Omental fat pad (tissue), 4 donors: ENCODE measurements around the gene PXDN. TPM values are rescaled to one million over a fixed set of nuclear protein-coding genes. Genes with fewer than 3 reads are reported as not detected.

ENCODE experiments used
- ATAC-seq: fragments of 150-250 bp; one replicate; pipeline ENCODE4 v1.9.1; 2016; ENCODE audit warnings: mild to moderate bottlenecking, moderate library complexity; ENCODE audit not compliant: low FRiP score
- DNase-seq: peaks from one replicate; pipeline ENCODE4 v3.0.0-alpha.2; 2019; ENCODE audit warnings: low spot score
- CTCF ChIP-seq, 3 donors: fragments of 450-650 bp; IDR thresholded peaks; one replicate each; pipeline ENCODE4 v1.5.1; 2016 to 2017; ENCODE audit warnings: antibody characterized with exemption in 3 of 3, mild to moderate bottlenecking in 3 of 3, moderate library complexity in 2 of 3
- total RNA-seq, 4 donors: library from RNA; depleted of rRNA; stranded (reverse); fragments of >200 nt; gene quantifications; one replicate each; pipeline ENCODE4 v1.1.0, GENCODE V29; 2016

The PXDN gene
- total RNA-seq, 4 donors from 2014 or later = 81.2 to 228 (median 112) TPM

DNA sequence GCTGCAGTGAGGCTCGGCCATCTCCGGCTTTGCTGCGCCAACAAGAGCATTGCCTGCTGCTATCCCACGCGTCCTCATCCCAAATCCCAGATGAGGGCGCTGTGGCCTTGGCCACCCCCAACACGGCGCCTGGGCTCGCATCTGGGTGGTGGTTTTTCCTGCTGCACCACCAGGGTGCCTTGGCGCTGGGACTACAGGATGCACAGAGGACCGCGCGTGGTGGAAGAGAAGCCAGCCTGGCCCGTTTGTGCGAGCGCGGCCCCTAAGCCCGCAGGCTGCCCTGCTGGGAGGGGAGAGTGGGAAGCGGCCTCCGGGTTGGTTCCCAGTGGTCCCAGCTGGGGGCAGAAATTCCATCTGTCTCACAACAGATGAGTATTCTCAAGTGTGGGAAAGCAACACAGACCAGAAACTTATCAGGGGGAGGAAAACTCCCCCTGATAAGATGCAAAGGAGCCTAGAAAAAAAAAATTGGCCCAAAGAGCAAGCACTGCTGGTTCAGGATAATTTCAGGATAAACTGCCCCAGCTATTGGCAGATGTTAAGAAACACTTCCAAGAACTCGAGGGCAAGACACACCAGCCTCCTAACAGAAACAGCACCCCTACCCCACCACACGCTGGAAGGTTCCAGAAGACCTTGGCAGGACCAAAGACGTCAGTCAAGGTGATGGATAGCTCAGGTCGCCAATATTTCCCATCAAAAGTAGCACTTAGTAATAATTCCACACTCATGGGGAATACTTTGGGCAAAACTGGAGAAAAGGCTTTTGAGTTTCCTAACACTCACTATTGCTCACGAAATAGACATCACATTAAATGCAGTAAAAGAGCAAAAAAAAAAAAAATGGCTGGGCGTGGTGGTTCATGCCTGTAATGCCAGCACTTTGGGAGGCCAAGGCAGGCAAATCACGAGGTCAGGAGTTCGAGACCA is 152.1 kb downstream of the PXDN start:
- DNase-seq = no peak
- peak in 1 of 3 donors; percentile 61 for TF ChIP-seq CTCF (IDR thresholded peaks at IDR 0.05)
- ATAC-seq = peak; percentile 80

- DNase-seq (no peak), ATAC-seq (peak; percentile 0)
- TF ChIP-seq CTCF (IDR thresholded peaks at IDR 0.05) = no peak
Observed at GRCh38 chr2:1591461-1591770, 152.9 kb downstream of the PXDN start.

GRCh38 chr2:1590596-1591460 is 153.5 kb downstream of the PXDN start:
- no peak for TF ChIP-seq CTCF (IDR thresholded peaks at IDR 0.05)
- DNase-seq (no peak), ATAC-seq (no peak)

DNA sequence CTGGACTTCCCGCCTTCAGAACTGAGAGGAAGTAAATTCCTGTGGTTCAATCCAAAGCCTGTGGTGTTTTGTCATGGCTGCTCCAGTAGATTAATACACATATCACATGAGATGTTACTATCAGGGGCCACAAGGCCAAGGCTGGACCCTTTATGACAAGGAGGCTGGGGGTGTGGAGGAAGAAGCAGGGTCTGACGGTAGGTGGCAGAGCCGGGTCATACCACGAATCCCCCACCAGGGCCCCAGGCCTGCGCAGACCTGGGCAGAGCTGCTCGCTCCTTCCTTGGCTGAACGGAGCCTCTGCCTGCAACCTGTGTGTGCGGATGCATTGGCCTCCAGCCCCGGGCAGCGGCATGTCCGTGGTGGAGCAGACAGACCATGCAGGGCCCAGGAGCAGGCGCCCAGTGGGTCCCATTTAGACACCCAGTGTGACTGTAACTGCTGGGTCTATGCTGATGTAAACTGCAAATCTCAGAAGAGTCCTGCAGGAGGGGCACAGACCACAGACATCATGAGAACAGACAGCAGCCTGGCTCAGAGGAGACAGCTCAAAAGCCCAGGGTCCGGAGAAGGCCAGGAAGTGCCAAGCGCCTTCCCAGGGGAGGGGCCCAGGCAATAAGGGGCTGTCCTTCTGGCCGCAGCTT is 155.2 kb downstream of the PXDN start:
- TF ChIP-seq CTCF (IDR thresholded peaks at IDR 0.05) = no peak
- DNase-seq = no peak
- ATAC-seq = no peak

DNA sequence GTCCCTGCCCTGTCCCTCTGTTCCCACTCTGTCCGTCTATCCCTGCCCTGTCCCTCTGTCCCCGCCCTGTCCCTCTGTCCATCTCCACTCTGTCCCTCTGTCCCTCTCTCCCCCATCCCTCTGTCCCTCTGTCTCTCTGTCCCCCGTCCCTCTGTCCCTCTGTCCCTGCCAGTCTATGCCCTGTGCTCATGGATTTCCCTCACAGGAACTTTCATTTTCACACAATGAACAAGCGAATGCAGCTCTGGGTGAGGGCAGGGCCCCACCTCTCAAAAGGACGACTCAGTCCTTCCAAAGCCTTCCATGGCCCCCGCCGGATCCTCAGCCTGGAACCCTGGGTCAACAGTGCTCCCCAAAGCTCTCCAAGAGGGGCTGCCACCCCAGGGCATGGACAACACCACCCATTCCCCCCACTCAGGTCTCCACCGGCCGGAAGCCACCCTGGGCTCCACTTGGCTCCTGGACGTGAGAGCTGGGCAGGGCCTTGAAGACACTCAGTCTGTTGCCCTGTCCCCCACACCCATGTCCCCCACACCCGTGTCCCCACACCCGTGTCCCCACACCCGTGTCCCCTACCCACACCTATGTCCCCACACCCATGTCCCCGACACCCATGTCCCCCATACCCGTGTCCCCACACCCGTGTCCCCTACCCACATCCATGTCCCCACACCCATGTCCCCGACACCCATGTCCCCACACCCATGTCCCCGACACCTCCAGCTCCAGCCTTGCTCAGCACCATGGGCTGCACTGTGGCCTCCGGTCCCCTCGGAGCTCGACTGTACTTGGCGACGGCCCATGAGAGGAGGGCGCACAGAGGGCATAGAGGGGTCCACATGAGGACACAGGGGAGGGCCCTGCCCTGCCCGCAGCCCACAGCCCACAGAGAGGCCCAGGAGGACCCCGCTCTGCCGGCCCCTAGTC is 156.0 kb downstream of the PXDN start:
- DNase-seq (no peak), ATAC-seq (no peak)
- TF ChIP-seq CTCF (IDR thresholded peaks at IDR 0.05) = no peak
